HG02852 (cell line): ENCODE data around the gene TBC1D16.

Experiments
- ATAC-seq: cut with Tn5 transposase; IDR thresholded peaks from one replicate; pipeline ENCODE4 v1.9.1; 2021; ENCODE audit warnings: mild to moderate bottlenecking, moderate library complexity; ENCODE audit not compliant: unreplicated experiment

TBC1D16 gene

DNA sequence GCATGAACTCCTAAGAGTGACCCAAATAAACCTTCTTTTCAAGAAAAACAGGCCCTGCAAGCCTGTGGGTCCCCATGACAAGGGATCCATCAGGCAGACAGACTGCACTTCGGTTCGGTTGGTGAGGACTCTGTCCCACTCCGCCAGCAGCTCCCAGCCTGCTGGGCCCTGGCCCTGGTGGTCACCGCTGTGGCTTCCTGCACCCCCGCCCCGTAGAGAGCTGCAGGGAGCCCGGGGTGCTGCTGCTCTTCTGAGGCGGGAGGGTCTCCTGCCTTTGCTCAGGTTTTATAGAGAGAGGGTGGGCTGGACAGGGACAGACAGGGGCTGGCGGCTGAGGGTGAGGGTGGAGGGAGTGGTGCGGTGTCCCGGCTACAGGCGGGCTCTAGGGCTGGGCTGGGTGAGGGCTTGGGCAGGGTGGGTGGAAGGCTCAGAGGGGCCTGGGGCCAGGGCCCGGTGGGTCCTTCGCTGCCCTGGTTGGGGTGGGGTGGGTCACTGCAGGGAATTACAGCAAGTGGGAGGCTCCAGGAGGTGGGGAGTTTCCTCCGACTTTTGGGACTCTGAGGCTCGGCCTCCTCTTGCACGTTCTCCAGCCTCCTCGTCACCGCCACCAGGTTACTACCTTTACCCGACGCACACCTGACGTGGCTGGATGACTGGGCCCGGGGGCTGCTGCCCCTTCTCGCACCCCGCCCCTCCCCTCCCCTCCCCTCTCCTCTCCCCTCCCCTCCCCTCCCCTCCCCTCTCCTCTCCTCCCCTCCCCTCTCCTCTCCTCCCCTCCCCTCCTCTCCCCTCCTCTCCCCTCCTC, 106.2 kb downstream of the TBC1D16 start:
- ATAC-seq, result no peak

DNA sequence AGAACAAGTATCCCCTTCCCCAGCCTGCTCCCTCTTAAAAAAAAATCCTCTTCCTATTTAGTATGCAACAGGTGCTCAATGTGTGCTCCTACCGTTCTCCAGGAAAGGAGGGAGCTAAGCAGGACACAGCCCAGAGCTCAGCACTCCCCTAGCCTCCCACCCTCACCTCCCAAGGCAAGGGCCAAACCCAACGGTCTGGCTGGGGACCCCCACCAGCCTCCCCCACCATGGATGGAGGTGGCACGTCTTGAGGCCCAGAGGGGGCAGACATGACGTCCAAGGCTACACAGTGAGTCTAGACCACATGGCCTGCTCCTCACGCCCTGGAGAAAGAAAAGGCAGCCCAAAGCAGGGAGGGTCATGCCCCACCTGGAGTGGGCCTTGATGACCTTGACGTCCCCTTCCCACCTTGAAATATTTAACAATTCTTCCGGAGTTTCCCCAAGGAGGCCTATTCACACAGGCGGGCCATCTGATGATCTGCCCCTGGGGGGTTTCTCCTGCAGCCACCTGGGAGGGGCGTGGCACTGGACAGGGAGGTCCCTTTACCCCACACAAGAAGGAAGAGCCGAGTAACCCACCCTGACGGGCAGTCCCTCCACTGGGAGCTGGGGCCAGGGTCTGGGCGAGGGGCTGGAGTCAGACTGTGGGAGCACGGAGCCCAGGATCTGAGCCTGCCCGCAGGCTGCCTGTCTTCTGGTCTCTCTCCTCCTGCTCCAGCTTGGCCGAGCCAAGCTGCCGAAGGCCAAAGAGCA, 107.0 kb downstream of the TBC1D16 start:
- ATAC-seq, result no peak

DNA sequence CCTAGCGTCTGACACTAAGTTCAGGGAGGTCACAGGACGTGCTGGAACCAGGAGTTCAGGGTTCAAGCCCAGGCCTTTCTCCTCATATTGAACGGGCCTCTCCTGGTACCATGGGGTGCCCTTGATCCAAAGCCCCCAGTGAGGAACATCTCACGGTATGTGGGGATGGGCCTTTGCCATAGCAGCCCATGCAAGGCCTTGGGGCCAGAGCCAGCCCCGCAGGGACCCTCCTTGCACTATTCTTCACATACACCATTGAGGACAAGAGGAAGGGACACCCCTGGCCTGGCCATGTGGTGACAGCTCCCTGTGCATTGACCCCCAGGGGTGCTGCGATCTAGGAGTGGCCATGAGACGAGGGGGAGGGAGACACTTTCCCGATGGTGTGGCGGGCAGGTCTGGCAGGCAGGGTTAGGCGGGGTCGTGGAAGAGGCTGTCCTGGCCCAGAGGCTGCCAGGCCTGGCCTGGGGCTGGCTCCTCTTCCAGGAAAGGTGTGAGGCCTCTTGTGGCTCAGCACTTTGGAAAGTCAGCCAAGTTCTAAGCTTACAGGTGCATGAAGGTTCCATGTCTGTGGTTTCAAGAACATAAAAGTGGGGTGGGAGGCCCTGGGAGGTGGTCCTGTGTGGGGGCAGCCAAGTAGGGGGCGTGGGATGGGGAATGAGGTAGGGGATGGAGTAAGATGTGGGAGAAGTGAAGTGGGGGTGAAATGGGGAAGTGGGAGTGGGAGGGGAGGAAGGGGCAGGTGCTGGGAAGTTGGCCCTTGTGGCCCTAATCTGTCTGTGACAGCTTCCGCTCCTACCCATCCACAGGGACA, 107.8 kb downstream of the TBC1D16 start:
- ATAC-seq, result no peak

DNA sequence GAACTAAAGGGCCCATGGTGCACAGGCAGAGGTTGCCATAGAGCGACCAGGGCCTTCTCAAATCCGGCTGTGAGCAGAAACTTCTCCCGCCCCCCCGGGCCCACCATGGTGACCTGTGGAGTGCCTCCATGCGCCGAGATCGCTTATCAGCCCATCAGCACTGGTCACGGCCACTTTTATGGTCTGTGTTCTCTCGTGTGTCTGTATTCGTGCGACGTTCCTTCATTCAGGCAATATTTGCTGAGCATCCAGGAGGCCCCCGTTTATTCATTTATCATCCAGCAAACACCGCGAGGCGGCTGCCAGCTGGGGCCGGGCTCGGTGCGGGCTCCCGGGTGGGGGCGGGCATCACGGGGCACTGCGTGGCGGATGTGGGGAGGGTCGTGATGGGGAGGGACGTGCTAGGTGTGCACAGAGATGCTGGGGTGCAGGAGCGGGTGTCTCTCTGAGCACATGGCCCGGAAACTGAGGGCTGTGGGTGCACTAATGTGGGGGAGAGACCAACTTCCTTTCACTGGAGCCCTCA, 108.5 kb downstream of the TBC1D16 start:
- no peak for ATAC-seq

DNA sequence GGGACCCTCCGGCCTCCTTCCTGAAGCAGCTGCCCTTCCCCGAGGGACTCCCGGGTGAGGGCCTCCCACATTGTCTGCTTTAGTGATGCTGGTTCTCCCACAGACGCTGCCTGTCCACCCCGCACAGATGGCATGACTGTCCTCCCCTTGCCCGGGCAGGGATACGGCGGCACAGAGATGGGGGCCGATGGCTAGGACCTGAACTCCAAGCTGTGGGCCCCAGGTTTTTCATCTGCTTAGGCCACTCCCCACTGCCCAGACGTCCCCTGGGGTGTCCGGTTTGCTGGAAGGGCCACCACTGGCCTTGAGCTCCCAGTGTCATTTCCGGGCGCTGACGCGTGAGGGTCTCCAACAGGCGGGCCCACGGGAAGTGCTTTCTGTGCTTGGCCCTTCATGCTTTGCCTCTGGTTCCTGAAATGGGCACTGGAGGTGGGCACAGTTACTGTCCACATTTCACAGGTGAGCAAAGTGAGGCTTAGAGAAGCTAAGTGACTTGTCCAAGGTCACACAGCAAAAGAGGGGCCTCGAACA, 109.0 kb downstream of the TBC1D16 start:
- no peak for ATAC-seq

DNA sequence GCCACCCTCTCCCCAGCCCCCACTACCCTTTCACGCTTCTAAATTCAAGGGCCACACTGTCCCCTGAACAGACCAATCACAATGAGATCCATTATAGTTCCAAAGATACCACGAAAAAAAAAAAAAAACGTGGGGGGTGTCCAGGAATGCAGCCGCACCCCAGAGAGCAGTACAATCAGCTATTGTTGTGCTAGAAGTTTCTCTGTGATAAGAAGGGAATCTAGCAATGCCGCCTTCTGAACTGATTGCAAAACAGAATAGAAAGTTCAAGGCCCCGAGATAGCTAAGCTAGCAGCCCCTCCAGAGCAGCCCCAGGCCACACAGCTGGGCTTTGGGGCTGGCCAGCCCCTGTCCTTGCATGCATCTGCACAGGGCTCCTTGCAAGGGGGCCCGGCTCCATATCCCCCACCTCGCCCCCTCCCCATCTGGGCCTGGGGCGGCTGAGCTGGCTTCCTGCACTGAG, 109.5 kb downstream of the TBC1D16 start:
- no peak for ATAC-seq

DNA sequence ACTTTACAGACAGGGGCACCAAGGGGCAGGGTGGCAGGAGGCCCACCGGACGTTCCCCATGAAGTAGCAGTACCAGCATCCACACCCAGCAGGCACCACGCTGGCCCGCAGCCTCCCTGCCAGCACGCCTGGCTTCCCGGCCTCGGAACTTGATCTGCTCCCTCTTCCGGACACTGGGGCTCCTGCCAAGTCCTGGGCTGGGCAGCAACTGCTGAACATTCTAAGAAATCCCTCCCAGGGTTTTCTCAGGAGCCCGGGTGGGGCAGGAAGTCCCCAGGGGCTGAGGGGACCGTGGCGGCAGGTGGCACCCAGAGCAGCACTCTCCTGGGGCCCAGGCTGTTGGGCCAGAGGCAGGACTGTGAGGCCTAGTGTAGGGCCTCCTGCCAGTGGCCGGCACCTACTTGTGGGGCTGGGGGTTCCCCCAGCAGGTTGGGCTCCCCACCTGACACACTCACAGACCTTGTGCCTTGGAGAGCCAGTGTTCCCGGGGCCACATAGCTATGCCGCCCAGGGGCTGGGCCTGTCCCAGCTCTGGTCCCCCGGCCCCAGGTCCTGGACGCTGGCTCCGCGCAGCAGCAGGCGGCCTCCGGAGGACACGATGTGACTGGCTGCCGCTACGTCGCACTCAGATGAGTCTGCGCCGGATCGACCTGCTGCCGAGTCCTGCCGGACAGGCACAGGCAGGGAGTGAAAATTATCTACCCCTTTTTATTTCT, 110.3 kb downstream of the TBC1D16 start:
- no peak for ATAC-seq

DNA sequence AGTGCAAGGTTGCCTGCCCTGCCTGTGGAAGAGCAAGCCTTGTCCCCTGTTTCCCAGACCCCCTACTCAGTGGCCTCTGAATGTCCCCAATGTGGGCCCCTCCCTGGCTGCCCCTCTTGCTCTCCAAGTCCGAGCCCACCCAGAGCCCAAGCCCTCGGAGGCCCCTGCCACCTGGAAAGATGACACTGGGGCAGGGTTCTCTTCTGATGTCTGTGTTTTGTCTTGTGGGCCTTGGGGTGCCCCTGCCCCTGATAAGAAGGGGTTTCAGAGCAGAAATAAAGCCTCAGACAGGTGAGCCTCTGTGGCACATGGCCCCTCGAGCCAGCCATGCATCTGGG, 111.1 kb downstream of the TBC1D16 start:
- ATAC-seq, result no peak

DNA sequence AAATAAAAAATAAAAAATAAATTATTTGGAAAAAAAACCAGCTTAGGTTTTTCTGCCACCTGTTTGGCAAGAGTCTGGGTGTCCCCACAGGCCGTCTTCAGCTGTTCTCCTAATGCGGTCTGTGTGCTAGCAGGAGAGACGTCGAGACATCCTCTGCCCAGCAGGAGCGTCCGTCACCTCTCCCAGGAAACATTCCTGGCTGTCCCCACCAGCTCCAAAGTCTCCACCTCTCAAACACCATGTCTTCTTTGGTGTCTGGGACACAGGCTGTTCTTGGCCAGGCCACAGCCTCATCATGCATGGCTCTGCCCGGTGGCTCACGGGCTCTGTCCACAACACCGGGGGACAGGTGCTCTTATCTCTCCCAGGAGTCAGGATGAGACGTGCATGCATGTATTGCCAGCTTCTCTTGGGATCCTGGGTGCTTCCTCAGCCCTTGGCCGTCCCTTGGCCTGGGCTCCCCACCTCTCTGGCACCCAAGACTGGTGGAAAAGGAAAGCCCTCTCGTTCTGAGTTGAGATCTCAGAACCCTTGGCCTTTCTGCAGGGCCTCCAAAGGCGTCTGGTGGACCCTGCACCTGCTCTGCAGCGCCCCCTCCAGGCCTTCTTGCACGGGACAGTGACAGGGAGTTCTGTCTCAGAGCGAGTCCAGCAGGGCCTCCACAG, 111.6 kb downstream of the TBC1D16 start:
- no peak for ATAC-seq

DNA sequence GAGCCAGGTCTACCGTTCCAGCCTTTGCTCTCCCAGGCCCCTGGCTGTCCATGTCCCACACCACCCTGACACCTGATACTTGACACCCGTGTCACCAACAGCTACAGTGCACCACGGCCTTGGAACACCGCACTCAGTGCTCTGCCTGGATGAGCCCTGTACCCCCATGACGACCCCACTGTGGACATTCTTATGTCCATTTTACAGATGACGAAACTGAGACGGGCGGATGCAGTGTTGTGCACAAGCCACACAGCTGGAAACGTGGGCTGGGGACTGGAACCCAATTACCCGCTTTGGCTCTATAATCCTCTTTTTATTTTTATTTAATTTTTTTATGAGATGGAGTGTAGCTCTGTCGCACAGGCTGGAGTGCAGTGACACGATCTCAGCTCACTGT, 112.9 kb downstream of the TBC1D16 start:
- no peak for ATAC-seq

DNA sequence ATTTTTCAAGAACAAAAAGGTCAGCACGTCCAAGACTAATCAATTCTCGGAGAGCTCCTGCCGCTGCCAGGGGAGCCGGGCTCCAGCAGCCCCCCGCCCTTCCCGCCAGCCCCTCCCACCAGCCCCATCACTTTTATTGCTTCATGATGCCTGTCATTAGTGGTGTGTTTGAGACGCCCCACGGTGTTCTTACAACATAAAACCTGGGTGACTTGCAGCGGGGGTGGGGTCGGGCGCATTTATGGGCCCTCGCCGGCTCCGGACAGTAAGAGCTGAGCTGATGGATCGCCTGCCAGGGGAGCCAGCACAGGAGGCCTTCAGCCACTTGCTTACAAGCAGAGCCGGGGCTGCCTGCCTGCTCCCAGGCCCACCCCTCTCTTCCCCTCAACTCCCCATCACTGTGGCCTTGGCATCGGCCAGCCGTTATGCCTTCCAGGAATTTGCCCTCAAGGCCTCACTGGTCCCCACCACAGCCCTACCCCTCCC, 113.5 kb downstream of the TBC1D16 start:
- no peak for ATAC-seq

DNA sequence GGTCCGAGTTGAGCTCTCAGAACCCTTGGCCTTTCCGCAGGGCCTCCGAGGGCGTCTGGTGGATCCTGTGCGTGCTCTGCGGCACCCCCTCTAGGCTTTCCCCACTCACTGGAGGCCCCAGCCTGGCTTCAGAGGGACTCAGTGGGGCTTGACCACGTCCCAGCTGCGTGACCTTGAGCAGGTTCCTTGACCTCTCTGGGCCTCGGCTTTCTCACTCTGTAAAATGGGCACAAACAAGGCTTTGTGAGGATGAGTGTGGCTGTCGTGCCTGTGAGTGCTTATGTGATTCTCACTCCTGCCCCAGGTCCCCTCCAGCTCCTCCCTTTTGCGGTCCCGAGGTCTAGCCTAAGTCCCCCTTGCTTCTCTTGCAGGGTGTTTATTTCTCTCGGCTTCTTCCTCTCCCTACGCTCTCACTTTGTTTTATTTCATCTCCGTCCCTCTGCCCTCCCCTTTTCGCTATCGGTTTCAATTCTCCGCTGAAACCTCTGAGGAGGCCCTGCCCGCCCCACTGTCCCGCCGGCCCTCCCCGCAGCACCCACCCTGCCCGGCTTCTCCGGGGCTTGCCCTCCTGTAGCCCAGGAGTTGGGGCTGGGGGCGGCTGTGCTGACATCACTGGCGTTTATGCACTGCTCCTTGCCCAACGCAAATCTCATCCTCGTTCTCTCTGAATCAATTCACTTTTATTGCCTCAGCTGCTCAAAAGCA, 114.1 kb downstream of the TBC1D16 start:
- ATAC-seq, result no peak

DNA sequence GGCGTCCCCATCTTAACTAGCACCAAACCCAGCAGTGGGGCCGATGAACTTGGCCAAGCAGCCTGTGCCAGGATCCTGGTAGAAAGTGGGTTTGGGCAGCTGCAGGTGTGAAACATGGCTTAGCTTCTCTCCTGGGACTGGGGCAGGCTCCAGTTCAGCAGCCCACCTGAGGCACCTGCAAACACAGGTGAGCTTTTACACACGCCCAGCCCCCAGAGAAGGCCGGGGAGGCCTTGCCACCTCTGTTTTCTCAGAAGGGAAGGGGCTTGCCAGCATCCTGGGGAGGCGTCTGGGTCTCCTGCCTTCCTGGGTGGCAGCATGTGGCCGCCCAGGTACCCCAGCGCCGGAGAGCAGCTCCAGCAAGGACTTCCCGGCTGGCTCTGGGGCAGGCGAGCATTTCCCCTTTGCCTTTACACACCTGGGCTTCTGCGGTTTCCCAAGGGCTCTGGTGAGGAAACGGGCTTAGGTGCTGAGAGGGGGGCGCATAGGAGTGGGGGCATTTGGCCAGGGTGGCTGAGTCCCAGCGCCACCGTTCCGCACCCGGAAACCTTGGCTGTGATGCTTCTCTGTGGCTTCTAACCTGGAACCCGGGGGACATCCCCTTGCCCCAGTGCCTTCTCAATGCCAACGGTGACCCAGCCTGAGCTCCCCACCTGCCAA, 114.8 kb downstream of the TBC1D16 start:
- ATAC-seq, result no peak

DNA sequence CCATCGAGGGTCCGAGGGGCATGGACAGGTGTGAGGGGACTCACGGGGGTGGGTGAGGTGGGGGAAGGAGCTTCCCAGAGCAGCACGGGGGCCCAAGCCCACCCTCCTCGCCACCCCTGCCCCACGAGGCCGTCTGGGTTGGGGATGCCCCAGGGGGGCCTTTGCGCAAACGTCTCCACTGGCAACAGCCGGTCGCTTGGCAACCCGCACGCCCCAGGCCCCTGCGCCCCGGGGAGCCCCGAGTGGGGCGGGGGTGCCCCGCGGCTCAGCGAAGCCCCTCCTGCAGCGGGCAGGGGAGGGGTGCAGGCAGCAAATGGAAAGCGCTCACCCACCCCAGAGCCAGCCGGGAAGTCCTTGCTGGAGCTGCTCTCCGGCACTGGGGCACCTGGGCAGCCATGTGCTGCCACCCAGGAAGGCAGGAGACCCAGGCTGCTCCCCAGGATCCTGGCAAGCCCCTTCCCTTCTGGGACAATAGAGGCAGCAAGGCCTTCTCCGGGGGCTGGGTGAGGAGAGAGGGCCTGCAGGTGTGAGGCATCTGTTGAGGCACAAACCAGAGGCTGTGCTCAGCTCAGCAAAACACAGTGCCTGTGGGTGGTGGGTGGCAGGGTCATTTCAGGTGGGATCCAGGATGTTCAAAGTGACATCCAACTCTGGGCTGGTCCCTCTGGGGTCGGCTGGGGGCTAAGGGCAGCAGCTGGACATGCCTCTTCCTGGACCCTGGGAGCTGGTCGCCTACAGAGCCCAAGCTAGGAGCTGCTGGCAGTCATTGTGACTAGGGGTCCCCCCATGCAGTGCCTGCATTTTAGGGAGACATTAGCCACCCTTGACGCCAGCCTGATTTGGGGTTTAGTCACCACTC, 115.6 kb downstream of the TBC1D16 start:
- ATAC-seq, result no peak

DNA sequence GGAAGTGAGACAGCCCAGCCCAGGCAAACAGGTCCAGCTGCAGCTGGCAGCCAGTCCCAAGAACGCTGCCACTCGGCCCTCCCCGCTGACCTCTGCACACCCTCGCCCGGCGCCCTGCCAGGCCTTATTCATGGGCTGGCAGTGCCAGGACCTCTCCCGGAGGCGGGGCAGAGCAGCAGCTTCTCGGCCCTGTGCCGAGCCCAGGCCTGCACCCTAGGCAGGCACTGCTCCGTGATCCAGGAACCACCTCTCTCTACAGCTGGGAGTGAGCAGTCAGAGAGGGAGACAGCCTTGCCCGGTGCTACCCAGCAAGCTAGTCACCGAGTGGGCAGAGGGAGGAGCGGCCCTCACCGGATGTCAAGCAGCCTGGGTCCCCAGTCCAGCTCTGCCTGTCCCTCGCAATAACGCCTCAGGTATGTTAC, 116.5 kb downstream of the TBC1D16 start:
- no peak for ATAC-seq

DNA sequence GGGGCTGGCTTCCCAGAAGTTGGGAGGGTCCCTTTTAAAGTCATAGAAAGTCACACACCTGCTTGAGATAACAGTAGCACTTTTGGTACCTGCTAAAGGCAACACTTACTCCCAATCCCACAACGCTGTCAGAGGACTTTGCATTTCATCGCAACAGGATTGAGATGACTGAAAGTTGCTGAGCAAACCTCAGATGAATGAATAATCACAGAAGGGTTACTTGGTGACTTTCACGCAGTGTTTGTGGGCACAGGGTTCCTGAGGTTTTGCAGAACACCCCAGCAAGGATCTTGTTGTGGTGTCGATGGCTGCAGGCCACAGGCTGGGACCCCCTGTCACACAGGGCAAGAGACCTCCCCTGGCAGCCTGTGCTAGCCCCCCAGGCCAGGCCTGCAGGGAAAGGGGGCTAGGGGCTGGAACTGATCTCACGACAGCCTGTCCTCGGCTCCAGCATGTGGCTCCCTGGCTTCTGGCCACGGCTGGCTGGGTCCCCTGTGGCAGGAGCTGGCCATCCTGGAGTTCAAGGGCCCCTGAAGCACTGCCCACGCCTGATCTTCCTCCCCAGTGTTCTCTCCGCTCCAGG, 117.0 kb downstream of the TBC1D16 start:
- no peak for ATAC-seq

DNA sequence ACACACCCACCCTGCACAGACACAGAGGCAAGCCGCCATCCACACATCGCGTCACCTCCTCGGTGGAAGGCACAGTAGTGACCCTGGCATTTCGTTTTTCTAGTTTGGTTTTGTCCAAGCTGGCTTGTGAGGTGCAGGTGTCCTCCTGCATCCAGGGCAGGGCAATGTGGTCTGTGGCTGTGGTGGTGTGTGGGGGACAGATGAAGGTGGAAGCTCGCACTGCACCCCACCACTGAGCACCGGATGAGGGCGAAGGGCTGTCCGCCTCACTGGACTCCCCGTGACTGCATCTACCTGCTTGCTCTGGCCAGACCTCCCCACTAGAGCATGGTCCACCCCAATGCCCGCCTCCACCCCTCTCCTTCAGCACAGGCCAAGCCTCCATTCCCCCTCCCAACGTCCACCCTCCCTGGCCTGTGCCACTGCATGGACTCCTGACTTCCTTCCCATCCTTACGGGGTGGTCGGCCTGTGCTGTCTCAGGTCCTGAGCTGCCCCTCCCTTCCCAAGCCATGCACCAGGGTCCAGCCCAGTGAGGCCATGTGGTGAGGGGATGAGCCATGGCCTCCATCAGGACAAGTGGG, 117.7 kb downstream of the TBC1D16 start:
- no peak for ATAC-seq
